WERI-Rb-1 (cell line): ENCODE measurements around the gene XRCC4.

Source experiments
- DNase-seq: peaks from one replicate; pipeline ENCODE4 v3.0.0-alpha.2; 2020
- H3K27ac ChIP-seq: fragments of 250-450 bp; sonication (Bioruptor Pico); 2 replicates; pipeline ENCODE4 v1.5.1; 2020; ENCODE audit warnings: mild to moderate bottlenecking, moderate library complexity
- H3K27me3 ChIP-seq: fragments of 250-450 bp; sonication (Bioruptor Pico); 2 replicates; pipeline ENCODE4 v1.5.1; 2021; ENCODE audit warnings: mild to moderate bottlenecking, low read depth, moderate library complexity; ENCODE audit not compliant: insufficient read depth, severe bottlenecking
- H3K36me3 ChIP-seq: fragments of 250-450 bp; sonication (Bioruptor Pico); 2 replicates; pipeline ENCODE4 v1.5.1; 2020; ENCODE audit warnings: mild to moderate bottlenecking, moderate library complexity
- H3K4me3 ChIP-seq: 2 replicates; pipeline ENCODE4 v1.5.1; 2011; ENCODE audit warnings: low read depth, mild to moderate bottlenecking, control low read depth, low read length
- H3K9me3 ChIP-seq: fragments of 250-450 bp; sonication (Bioruptor Pico); 2 replicates; pipeline ENCODE4 v1.5.1; 2021; ENCODE audit warnings: mild to moderate bottlenecking, moderate library complexity; ENCODE audit not compliant: severe bottlenecking
- CTCF ChIP-seq: IDR thresholded peaks from 2 replicates; pipeline ENCODE4 v1.5.1; 2011; ENCODE audit warnings: low read depth, mild to moderate bottlenecking, control low read depth, inconsistent platforms, low read length

XRCC4 gene

GRCh38 chr5:83283761-83284160 lies 206.4 kb downstream of the XRCC4 start:
- TF ChIP-seq CTCF = no peak
- no peaks in the 10 kb centered on the region for H3K9me3 ChIP-seq
- no peaks in the 10 kb centered on the region for H3K27me3 ChIP-seq

GRCh38 chr5:83285661-83286398 lies 208.5 kb downstream of the XRCC4 start:
- no peak for DNase-seq
- TF ChIP-seq CTCF = no peak
- Histone ChIP-seq H3K4me3 (no peak overlapping the region), H3K27ac (no peak overlapping the region), H3K27me3 (no peaks in the 10 kb centered on the region), H3K9me3 (no peaks in the 10 kb centered on the region), H3K36me3 (no peaks in the 10 kb centered on the region)

More at GRCh38 chr5:83283761-83284160, 206.4 kb downstream of the XRCC4 start:
- H3K4me3 ChIP-seq = no peak overlapping the region
- H3K36me3 ChIP-seq = no peaks in the 10 kb centered on the region
- DNase-seq = no peak
- no peak overlapping the region for H3K27ac ChIP-seq

- no peaks in the 10 kb centered on the region for H3K9me3 ChIP-seq
- no peak for DNase-seq
- no peaks in the 10 kb centered on the region for H3K27me3 ChIP-seq
- H3K4me3 ChIP-seq = no peak overlapping the region
- no peak overlapping the region for H3K27ac ChIP-seq
- TF ChIP-seq CTCF = no peak
- H3K36me3 ChIP-seq = no peaks in the 10 kb centered on the region
These were observed 216.9 kb downstream of the XRCC4 start for GRCh38 chr5:83294246-83294645.

- Histone ChIP-seq H3K4me3 (no peak overlapping the region), H3K27ac (no peak overlapping the region), H3K27me3 (no peaks in the 10 kb centered on the region), H3K36me3 (no peaks in the 10 kb centered on the region), H3K9me3 (no peaks in the 10 kb centered on the region)
- TF ChIP-seq CTCF = no peak
- DNase-seq = no peak
These were observed 222.0 kb downstream of the XRCC4 start for GRCh38 chr5:83299353-83299752.

- no peaks in the 10 kb centered on the region for H3K27me3 ChIP-seq
- no peak for TF ChIP-seq CTCF
- H3K36me3 ChIP-seq = no peaks in the 10 kb centered on the region
- H3K4me3 ChIP-seq = no peak overlapping the region
- H3K9me3 ChIP-seq = no peaks in the 10 kb centered on the region
- no peak overlapping the region for H3K27ac ChIP-seq
- no peak for DNase-seq
These were observed 229.4 kb downstream of the XRCC4 start for GRCh38 chr5:83306572-83307241.
